ENCODE data around the gene SIDT1.
"Not testable (repeated sequence)": the region's sequence is repeated elsewhere in the genome, so short reads cannot be mapped to it uniquely, and the experiment has no call there.

SIDT1 gene

DNA sequence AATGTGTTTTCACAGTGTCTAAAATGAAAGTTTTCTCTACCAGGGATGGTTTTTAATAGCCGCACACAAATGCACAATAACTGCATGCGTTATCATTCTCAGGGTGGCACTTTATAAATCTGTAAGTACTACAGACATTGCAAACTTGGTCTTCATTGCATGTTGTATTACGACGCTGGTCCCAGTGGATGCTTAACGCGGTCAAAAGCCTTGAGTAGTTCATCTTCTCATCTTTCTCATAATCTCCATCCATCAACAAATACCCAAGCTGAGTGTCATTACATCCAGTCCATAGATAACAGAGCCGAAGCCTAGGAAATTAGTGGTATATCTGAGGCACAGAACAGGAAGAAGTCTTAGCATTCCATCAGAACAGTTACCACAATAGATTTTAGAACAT lies 91.5 kb downstream of the SIDT1 start:
- Mint-ChIP-seq H3K27ac (peak overlapping the region; percentile 0), H3K9me3 (no peaks in the 10 kb centered on the region), H3K4me3 (no peak overlapping the region), H3K36me3 (peaks cover 55 to 67% of the 10 kb centered on the region in 2 donors), H3K27me3 (no peaks in the 10 kb centered on the region), H3K4me1 (peaks cover 34 to 55% of the 10 kb centered on the region in 2 donors)
- no peak for DNase-seq
- no peak for ATAC-seq (replicated peaks)

DNA sequence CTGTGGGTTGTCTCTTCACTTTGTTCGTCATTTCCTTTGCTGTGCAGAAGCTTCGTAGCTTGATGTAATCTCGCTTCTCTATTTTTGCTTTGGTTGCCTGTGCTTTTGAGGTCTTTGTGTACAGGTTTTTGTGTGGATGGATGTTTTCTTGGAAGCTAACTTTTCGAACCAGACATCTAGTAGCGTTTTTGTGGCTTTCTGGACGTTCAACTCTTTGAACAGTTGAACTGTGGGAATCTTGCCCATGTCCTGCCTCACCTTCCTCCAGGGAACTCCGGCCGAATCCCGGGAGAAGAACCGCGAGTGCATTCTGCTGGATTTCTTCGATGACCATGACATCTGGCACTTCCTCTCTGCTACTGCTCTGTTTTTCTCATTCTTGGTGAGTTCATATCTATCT lies 93.5 kb downstream of the SIDT1 start:
- H3K27me3 Mint-ChIP-seq, result no peaks in the 10 kb centered on the region

GRCh38 chr3:113626503-113627371 lies 94.4 kb downstream of the SIDT1 start:
- ATAC-seq (replicated peaks) (peak; percentile 96 to 97), DNase-seq (peak; percentile 64)
- Mint-ChIP-seq H3K27ac (peak overlapping the region; percentile 96), H3K9me3 (no peaks in the 10 kb centered on the region), H3K36me3 (peaks cover 53 to 68% of the 10 kb centered on the region in 2 donors), H3K27me3 (no peaks in the 10 kb centered on the region), H3K4me1 (peaks cover 40 to 57% of the 10 kb centered on the region in 2 donors), H3K4me3 (peak overlapping the region; percentile 61 to 77)

More for the DNA sequence above, 93.5 kb downstream of the SIDT1 start:
- peaks cover 57 to 67% of the 10 kb centered on the region in 2 donors for H3K36me3 Mint-ChIP-seq
- ATAC-seq (replicated peaks) (no peak), DNase-seq (no peak)
- peak overlapping the region; percentile 61 to 77 for H3K4me3 Mint-ChIP-seq
- H3K9me3 Mint-ChIP-seq, result no peaks in the 10 kb centered on the region
- peaks cover 35 to 48% of the 10 kb centered on the region in 2 donors for H3K4me1 Mint-ChIP-seq
- H3K27ac Mint-ChIP-seq, result peak overlapping the region; percentile 96

DNA sequence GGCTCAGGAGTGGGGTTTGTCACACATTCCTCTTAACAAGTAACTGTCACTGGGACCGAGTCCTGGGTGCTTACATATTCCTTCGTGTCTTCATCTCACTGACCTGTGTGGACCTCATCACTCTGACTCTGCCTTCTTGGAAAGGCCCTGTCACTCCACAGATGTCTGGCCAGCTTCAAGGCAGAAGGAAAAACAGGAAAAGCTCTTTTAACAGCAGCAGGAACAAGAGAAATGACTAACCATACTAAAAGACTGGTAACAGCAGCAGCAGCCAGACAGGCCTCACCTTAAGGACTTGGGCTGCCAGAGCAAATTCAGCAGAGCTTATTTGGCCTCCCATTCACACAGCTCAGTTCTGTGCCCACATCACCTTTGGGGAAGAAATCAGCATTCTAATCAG lies 96.0 kb downstream of the SIDT1 start:
- Mint-ChIP-seq H3K4me1 (peaks cover 40 to 59% of the 10 kb centered on the region in 2 donors), H3K4me3 (no peak overlapping the region), H3K9me3 (no peaks in the 10 kb centered on the region), H3K27me3 (no peaks in the 10 kb centered on the region), H3K27ac (peak overlapping the region; percentile 79), H3K36me3 (peaks cover 51 to 67% of the 10 kb centered on the region in 2 donors)
- no peak for DNase-seq
- ATAC-seq (replicated peaks), result no peak

- no peak for DNase-seq
- ATAC-seq (replicated peaks), result no peak
- Mint-ChIP-seq H3K4me3 (no peak overlapping the region), H3K27me3 (no peaks in the 10 kb centered on the region), H3K36me3 (peaks cover 49 to 62% of the 10 kb centered on the region in 2 donors), H3K4me1 (peaks cover 43 to 64% of the 10 kb centered on the region in 2 donors), H3K9me3 (no peaks in the 10 kb centered on the region), H3K27ac (peak overlapping the region; percentile 79)
Observed at GRCh38 chr3:113628788-113629187, 96.4 kb downstream of the SIDT1 start.

- H3K27me3 Mint-ChIP-seq, result no peaks in the 10 kb centered on the region
- peaks cover 40 to 53% of the 10 kb centered on the region in 2 donors for H3K36me3 Mint-ChIP-seq
- DNase-seq (no peak), ATAC-seq (replicated peaks) (no peak)
- H3K27ac Mint-ChIP-seq, result peak overlapping the region; percentile 75
- peak overlapping the region in 1 of 2 donors; percentile 5 for H3K4me3 Mint-ChIP-seq
- peaks cover 43 to 65% of the 10 kb centered on the region in 2 donors for H3K4me1 Mint-ChIP-seq
- H3K9me3 Mint-ChIP-seq, result no peaks in the 10 kb centered on the region
Observed at GRCh38 chr3:113629584-113630421, 97.4 kb downstream of the SIDT1 start.

DNA sequence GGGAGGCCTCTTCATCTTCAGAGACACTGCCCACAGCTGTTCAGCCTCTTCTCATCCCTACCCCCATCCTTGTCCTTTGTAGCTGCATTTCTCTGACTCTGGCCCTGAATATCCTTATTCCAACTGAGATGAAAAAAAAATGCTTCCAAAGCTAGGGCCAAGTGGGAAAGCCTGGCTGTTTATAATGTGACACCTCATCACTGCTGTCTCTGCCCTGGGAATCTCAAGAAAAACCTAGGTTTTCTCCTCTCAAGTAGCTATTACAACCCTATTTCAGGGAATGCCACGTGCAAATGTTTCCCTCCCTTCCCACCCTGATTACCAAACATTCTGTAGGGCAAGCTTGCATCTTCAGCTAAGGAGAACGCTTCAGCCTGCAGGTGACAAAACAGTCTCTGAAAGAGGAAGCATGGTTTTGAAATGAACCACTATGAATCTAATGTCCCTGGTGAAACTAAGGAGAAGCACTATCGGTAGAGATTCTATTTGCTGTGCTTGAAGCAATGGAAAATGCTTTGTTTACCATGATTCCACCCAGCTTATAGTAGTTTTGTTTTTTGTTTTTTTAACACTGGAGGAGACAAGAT lies 98.7 kb downstream of the SIDT1 start:
- peak; percentile 69 to 74 for ATAC-seq (replicated peaks)
- H3K27me3 Mint-ChIP-seq, result no peaks in the 10 kb centered on the region
- H3K36me3 Mint-ChIP-seq, result peaks cover 33 to 42% of the 10 kb centered on the region in 2 donors
- peak overlapping the region; percentile 56 for H3K27ac Mint-ChIP-seq
- H3K4me1 Mint-ChIP-seq, result peaks cover 36 to 64% of the 10 kb centered on the region in 2 donors
- no peak overlapping the region for H3K4me3 Mint-ChIP-seq
- no peaks in the 10 kb centered on the region for H3K9me3 Mint-ChIP-seq
- DNase-seq, result no peak

- H3K4me3 Mint-ChIP-seq, result no peak overlapping the region
- no peak for ATAC-seq (replicated peaks)
- H3K27me3 Mint-ChIP-seq, result no peaks in the 10 kb centered on the region
- H3K4me1 Mint-ChIP-seq, result peaks cover 33 to 61% of the 10 kb centered on the region in 2 donors
- peaks cover 28 to 37% of the 10 kb centered on the region in 2 donors for H3K36me3 Mint-ChIP-seq
- peak overlapping the region; percentile 56 for H3K27ac Mint-ChIP-seq
- H3K9me3 Mint-ChIP-seq, result no peaks in the 10 kb centered on the region
- no peak for DNase-seq
Observed at GRCh38 chr3:113631573-113631972, 99.2 kb downstream of the SIDT1 start.

DNA sequence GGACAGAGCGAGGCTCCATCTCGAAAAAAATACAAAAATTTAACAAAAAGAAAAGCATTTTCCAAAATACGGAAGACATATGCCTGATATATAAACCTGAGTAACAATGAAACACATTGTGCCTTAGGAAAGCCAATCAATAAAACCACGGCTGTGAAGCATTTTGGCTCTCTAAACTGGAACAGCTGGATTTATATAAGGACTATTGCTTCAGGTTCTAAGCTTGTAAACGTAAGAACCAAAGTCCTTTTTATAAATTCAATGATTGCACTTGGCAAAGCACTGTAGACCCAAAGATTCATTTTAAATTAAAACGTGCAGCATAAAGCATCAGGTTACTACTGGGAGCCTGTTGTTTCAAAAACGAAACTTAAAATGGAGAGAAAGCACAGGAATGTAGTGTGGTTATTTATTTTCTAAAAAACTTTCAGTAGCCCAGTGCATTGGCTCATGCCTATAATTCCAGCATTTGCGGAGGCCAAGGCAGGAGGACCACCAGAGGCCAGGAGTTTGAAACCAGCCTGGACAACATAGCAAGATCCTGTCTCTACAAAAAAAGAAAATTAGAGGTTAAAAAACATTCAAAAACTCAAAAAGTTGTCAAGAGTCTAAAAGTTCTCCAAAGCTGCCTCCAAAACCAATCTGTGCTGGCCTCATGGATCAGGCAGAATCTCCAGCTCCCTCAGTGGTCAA lies 102.6 kb downstream of the SIDT1 start:
- peaks cover 20 to 41% of the 10 kb centered on the region in 2 donors for H3K4me1 Mint-ChIP-seq
- ATAC-seq (replicated peaks), result no peak
- no peak overlapping the region for H3K27ac Mint-ChIP-seq
- no peak for DNase-seq
- H3K9me3 Mint-ChIP-seq, result no peaks in the 10 kb centered on the region
- no peak overlapping the region for H3K4me3 Mint-ChIP-seq
- peaks cover 9 to 18% of the 10 kb centered on the region in 2 donors for H3K36me3 Mint-ChIP-seq
- no peaks in the 10 kb centered on the region for H3K27me3 Mint-ChIP-seq

GRCh38 chr3:113636034-113636433 lies 103.7 kb downstream of the SIDT1 start:
- H3K36me3 Mint-ChIP-seq; DNase-seq; H3K9me3 Mint-ChIP-seq; ATAC-seq (replicated peaks); H3K27me3 Mint-ChIP-seq; H3K4me3 Mint-ChIP-seq; H3K27ac Mint-ChIP-seq: not testable (repeated sequence)
- peaks cover 11 to 30% of the 10 kb centered on the region in 2 donors for H3K4me1 Mint-ChIP-seq

DNA sequence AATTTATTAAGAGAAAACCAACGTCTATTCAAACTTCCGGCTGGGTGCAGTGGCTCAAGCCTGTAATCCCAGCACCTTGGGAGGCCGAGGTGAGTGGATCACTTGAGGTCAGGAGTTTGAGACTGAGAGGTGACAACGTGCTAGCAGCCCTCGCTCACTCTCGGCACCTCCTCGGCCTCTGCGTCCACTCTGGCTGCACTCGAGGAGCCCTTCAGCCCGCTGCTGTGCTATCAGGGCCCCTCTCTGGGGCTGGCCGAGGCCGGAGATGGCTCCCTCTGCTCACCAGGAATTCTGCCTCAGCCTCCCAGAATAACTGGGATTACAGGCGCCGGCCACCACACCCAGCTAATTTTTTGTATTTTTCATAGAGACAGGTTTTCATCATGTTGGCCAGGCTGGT lies 105.4 kb downstream of the SIDT1 start:
- Mint-ChIP-seq H3K27me3 (no peaks in the 10 kb centered on the region), H3K36me3 (peaks cover 2 to 7% of the 10 kb centered on the region in 2 donors), H3K4me3 (no peak overlapping the region), H3K27ac (no peak overlapping the region), H3K4me1 (peaks cover 8 to 26% of the 10 kb centered on the region in 2 donors), H3K9me3 (no peaks in the 10 kb centered on the region)
- no peak for DNase-seq
- no peak for ATAC-seq (replicated peaks)

DNA sequence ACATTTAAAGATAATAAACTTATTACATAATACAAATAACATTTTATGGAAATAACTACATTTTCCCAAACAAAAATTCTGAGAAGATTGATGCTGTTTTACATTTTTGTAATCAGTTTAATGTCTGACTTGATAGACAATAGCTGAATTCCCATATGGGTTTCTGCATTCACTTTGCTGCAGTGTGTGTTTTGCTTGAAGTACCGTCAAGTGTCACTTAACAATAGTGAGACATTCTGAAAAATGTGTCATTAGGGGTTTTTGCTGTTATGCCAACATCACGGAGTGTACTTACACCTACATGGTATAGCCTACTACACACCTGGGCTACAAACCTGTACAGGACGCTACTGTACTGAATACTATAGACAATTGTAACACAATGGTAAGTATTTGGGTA lies 106.6 kb downstream of the SIDT1 start:
- no peak for DNase-seq
- H3K27me3 Mint-ChIP-seq, result no peaks in the 10 kb centered on the region
- no peak overlapping the region for H3K4me3 Mint-ChIP-seq
- ATAC-seq (replicated peaks), result no peak
- H3K36me3 Mint-ChIP-seq, result peaks cover 7 to 17% of the 10 kb centered on the region in 2 donors
- H3K9me3 Mint-ChIP-seq, result peaks cover 0 to under 1% of the 10 kb centered on the region in 2 donors
- H3K27ac Mint-ChIP-seq, result no peak overlapping the region
- H3K4me1 Mint-ChIP-seq, result peaks cover 4 to 25% of the 10 kb centered on the region in 2 donors

DNA sequence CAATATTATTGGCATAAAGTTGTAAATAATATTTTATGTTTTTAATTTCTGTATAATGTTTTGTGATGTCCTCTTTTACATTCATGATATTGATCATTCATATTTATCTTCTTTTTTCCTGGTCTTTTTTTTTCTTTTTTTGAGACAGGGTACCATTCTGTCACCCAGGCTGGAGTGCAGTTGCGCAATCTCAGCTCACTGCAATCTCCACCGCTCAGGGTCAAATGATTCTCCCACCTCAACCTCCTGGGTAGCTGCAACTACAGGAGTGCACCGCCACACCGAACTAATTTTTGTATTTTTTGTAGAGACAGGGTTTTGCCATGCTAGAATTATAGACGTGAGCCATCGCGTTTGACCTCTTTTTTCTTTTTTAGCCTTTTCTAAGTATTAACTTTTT lies 111.2 kb downstream of the SIDT1 start:
- Mint-ChIP-seq H3K9me3 (peaks cover 3 to 4% of the 10 kb centered on the region in 2 donors), H3K4me1 (peaks cover 2 to 18% of the 10 kb centered on the region in 2 donors), H3K4me3 (no peak overlapping the region)

More for the DNA sequence above, 111.2 kb downstream of the SIDT1 start:
- H3K27ac Mint-ChIP-seq, result no peak overlapping the region
- peaks cover 13 to 41% of the 10 kb centered on the region in 2 donors for H3K36me3 Mint-ChIP-seq
- ATAC-seq (replicated peaks) (no peak), DNase-seq (no peak)
- no peaks in the 10 kb centered on the region for H3K27me3 Mint-ChIP-seq
